HEK293 (cell line): ENCODE results near the gene STN1.
A peak's percentile ranks its signal among the peaks of the same experiment; 100 is the strongest.

ENCODE experiments used
- CTCF ChIA-PET: fragments of 350-600 bp; formaldehyde crosslinking; extraction: SDS; loops from one replicate; lab custom pipeline; 2021; ENCODE audit warnings: antibody characterized with exemption; lab: Yijun Ruan, JAX
- POLR2A ChIA-PET: fragments of 300-600 bp; formaldehyde crosslinking; extraction: SDS; loops from one replicate; lab custom pipeline; 2020; ENCODE audit warnings: antibody characterized with exemption, inconsistent platforms; lab: Yijun Ruan, JAX
- H3K27ac ChIP-seq: fragments of 200-500 bp; sonication (Bioruptor generic); 2 replicates; pipeline ENCODE4 v1.5.1; 2014; ENCODE audit warnings: low read depth, low read length, control low read depth, inconsistent platforms; ENCODE audit errors: extremely low read depth
- H3K36me3 ChIP-seq, 2 experiments: fragments of 200-500 bp in 1 of 2; sonication (Bioruptor generic) in 1 of 2; 1 replicate in 1 of 2; 2 replicates in 1 of 2; pipeline ENCODE4 v1.5.1; 2014 to 2017; ENCODE audit warnings: inconsistent platforms in 2 of 2, low read length in 2 of 2; ENCODE audit not compliant: control insufficient read depth in 2 of 2, insufficient read depth in 1 of 2
- H3K4me1 ChIP-seq: fragments of 200-500 bp; sonication (Bioruptor generic); 2 replicates; pipeline ENCODE4 v1.5.1; 2014; ENCODE audit warnings: mild to moderate bottlenecking, low read length, inconsistent platforms; ENCODE audit not compliant: control insufficient read depth, insufficient read depth
- H3K4me3 ChIP-seq: 2 replicates; pipeline ENCODE4 v1.5.1; 2011; ENCODE audit warnings: low read depth, mild to moderate bottlenecking, control low read depth, low read length, moderate library complexity
- H3K9me3 ChIP-seq: fragments of 200-500 bp; sonication (Bioruptor generic); 2 replicates; pipeline ENCODE4 v1.5.1; 2014; ENCODE audit warnings: low read depth, low read length, inconsistent platforms; ENCODE audit not compliant: control insufficient read depth, insufficient read depth
- BCL11B ChIP-seq: fragments of 450-650 bp; formaldehyde crosslinking; IDR thresholded peaks from 2 replicates; pipeline ENCODE4 v1.5.1; 2016; ENCODE audit warnings: low read depth, missing biosample characterization, missing genetic modification characterization
- BCL6B ChIP-seq: fragments of 450-650 bp; formaldehyde crosslinking; IDR thresholded peaks from 2 replicates; pipeline ENCODE4 v1.5.1; 2017; ENCODE audit warnings: missing biosample characterization, missing genetic modification characterization
- GLI2 ChIP-seq: fragments of 450-650 bp; formaldehyde crosslinking; IDR thresholded peaks from 2 replicates; pipeline ENCODE4; 2017; ENCODE audit warnings: missing biosample characterization, missing genetic modification characterization, low read depth, borderline replicate concordance
- KLF1 ChIP-seq: fragments of 450-650 bp; formaldehyde crosslinking; IDR thresholded peaks from 2 replicates; pipeline ENCODE4 v1.5.1; 2016; ENCODE audit warnings: missing biosample characterization, missing genetic modification characterization
- SCRT2 ChIP-seq: fragments of 450-650 bp; formaldehyde crosslinking; IDR thresholded peaks from 2 replicates; pipeline ENCODE4 v1.5.1; 2016; ENCODE audit warnings: missing biosample characterization, missing genetic modification characterization
- SP2 ChIP-seq: fragments of 450-650 bp; formaldehyde crosslinking; IDR thresholded peaks from 2 replicates; pipeline ENCODE4 v1.5.1; 2016; ENCODE audit warnings: missing biosample characterization, missing genetic modification characterization
- ZBTB17 ChIP-seq: fragments of 450-650 bp; formaldehyde crosslinking; IDR thresholded peaks from 2 replicates; pipeline ENCODE4 v1.5.1; 2016; ENCODE audit warnings: missing biosample characterization, missing genetic modification characterization
- ZNF19 ChIP-seq: fragments of 450-650 bp; formaldehyde crosslinking; IDR thresholded peaks from 2 replicates; pipeline ENCODE4; 2016; ENCODE audit warnings: missing biosample characterization, missing genetic modification characterization, low read depth
- ZNF211 ChIP-seq: fragments of 450-650 bp; formaldehyde crosslinking; IDR thresholded peaks from 2 replicates; pipeline ENCODE4 v1.5.1; 2016; ENCODE audit warnings: low read depth, missing biosample characterization, missing genetic modification characterization
- ZNF311 ChIP-seq: fragments of 450-650 bp; formaldehyde crosslinking; IDR thresholded peaks from 2 replicates; pipeline ENCODE4 v1.5.1; 2017; ENCODE audit warnings: missing biosample characterization, missing genetic modification characterization, borderline replicate concordance
- ZNF394 ChIP-seq: fragments of 450-650 bp; formaldehyde crosslinking; IDR thresholded peaks from 2 replicates; pipeline ENCODE4 v1.5.1; 2016; ENCODE audit warnings: missing biosample characterization, missing genetic modification characterization, mild to moderate bottlenecking, moderate library complexity, borderline replicate concordance
- ZNF510 ChIP-seq: fragments of 450-650 bp; formaldehyde crosslinking; IDR thresholded peaks from 2 replicates; pipeline ENCODE4 v1.5.1; 2018; ENCODE audit warnings: mild to moderate bottlenecking, missing genetic modification characterization, missing biosample characterization; ENCODE audit not compliant: insufficient replicate concordance
- ZNF555 ChIP-seq: fragments of 450-650 bp; formaldehyde crosslinking; conservative IDR thresholded peaks from 2 replicates; pipeline ENCODE4 v1.5.1; 2017; ENCODE audit warnings: missing biosample characterization, mild to moderate bottlenecking, missing genetic modification characterization, inconsistent platforms
- ZNF560 ChIP-seq: fragments of 450-650 bp; formaldehyde crosslinking; IDR thresholded peaks from 2 replicates; pipeline ENCODE4 v1.5.1; 2017; ENCODE audit warnings: missing biosample characterization, missing genetic modification characterization, borderline replicate concordance
- ZNF571 ChIP-seq: fragments of 450-650 bp; formaldehyde crosslinking; IDR thresholded peaks from 2 replicates; pipeline ENCODE4 v1.5.0; 2017; ENCODE audit warnings: missing biosample characterization, missing genetic modification characterization
- ZNF585B ChIP-seq: fragments of 450-650 bp; formaldehyde crosslinking; IDR thresholded peaks from 2 replicates; pipeline ENCODE4 v1.5.1; 2016; ENCODE audit warnings: missing biosample characterization, missing genetic modification characterization
- TF ChIP-seq, protein P1 (sequence below): fragments of 450-650 bp; formaldehyde crosslinking; IDR thresholded peaks from 2 replicates; pipeline ENCODE4 v1.5.1; 2017; ENCODE audit warnings: missing biosample characterization, missing genetic modification characterization
- TF ChIP-seq, protein P2 (sequence below): fragments of 450-650 bp; formaldehyde crosslinking; IDR thresholded peaks from 2 replicates; pipeline ENCODE4; 2016; ENCODE audit warnings: missing biosample characterization, missing genetic modification characterization
- TF ChIP-seq, protein P3 (sequence below): fragments of 450-650 bp; formaldehyde crosslinking; IDR thresholded peaks from 2 replicates; pipeline ENCODE4 v1.5.1; 2016; ENCODE audit warnings: missing biosample characterization, missing genetic modification characterization
- TF ChIP-seq, protein P4 (sequence below): fragments of 450-650 bp; formaldehyde crosslinking; IDR thresholded peaks from 2 replicates; pipeline ENCODE4 v1.5.1; 2016; ENCODE audit warnings: missing biosample characterization, missing genetic modification characterization, borderline replicate concordance

The STN1 gene

GRCh38 chr10:103949728-103950127 lies 31.7 kb upstream of the STN1 start:
- Histone ChIP-seq H3K27ac (no peak overlapping the region), H3K4me1 (no peaks in the 10 kb centered on the region), H3K4me3 (no peak overlapping the region), H3K9me3 (no peaks in the 10 kb centered on the region), H3K36me3 (no peaks in the 10 kb centered on the region)
- TF ChIP-seq SP2 (tag by site-specific recombination) = no peak
- no peak for TF ChIP-seq ZNF510 (tag by site-specific recombination)
- TF ChIP-seq ZNF560 (tag by site-specific recombination) = no peak
- no peak for TF ChIP-seq SCRT2
- no peak for TF ChIP-seq ZNF311
- ChIA-PET POLR2A (no interaction called here), CTCF (interaction anchor here (1.0 to 1.4 kb wide), 2 partner anchors 11 to 95 kb away, joined by 3 to 6 read pairs; no protein-coding TSS in a partner anchor)

GRCh38 chr10:103947799-103948516 lies 30.0 kb upstream of the STN1 start:
- POLR2A ChIA-PET = no interaction called here

GRCh38 chr10:103942866-103943265 lies 24.9 kb upstream of the STN1 start:
- no peak overlapping the region for H3K4me3 ChIP-seq
- TF ChIP-seq ZNF555 (tag by site-specific recombination) (no peak), ZNF571 (no peak), ZNF394 (tag by site-specific recombination) (no peak), ZNF585B (tag by site-specific recombination) (no peak), KLF1 (tag by site-specific recombination) (no peak)
- TF ChIP-seq, protein P1, sequence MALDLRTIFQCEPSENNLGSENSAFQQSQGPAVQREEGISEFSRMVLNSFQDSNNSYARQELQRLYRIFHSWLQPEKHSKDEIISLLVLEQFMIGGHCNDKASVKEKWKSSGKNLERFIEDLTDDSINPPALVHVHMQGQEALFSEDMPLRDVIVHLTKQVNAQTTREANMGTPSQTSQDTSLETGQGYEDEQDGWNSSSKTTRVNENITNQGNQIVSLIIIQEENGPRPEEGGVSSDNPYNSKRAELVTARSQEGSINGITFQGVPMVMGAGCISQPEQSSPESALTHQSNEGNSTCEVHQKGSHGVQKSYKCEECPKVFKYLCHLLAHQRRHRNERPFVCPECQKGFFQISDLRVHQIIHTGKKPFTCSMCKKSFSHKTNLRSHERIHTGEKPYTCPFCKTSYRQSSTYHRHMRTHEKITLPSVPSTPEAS (tag by site-specific recombination) = no peak
- TF ChIP-seq, protein P2, sequence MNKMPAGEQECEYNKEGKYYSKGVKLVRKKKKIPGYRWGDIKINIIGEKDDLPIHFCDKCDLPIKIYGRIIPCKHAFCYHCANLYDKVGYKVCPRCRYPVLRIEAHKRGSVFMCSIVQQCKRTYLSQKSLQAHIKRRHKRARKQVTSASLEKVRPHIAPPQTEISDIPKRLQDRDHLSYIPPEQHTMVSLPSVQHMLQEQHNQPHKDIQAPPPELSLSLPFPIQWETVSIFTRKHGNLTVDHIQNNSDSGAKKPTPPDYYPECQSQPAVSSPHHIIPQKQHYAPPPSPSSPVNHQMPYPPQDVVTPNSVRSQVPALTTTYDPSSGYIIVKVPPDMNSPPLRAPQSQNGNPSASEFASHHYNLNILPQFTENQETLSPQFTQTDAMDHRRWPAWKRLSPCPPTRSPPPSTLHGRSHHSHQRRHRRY (tag by site-specific recombination) = no peak
- TF ChIP-seq, protein P3, sequence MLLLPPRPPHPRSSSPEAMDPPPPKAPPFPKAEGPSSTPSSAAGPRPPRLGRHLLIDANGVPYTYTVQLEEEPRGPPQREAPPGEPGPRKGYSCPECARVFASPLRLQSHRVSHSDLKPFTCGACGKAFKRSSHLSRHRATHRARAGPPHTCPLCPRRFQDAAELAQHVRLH = no peak
- no peaks in the 10 kb centered on the region for H3K4me1 ChIP-seq
- H3K36me3 ChIP-seq = no peaks in the 10 kb centered on the region
- ChIA-PET CTCF (interaction anchor here (0.7 to 1.0 kb wide), 2 partner anchors 15 to 84 kb away, joined by 3 read pairs; no protein-coding TSS in a partner anchor), POLR2A (no interaction called here)
- H3K27ac ChIP-seq = no peak overlapping the region
- no peaks in the 10 kb centered on the region for H3K9me3 ChIP-seq

More at GRCh38 chr10:103947799-103948516, 30.0 kb upstream of the STN1 start:
- H3K9me3 ChIP-seq = no peaks in the 10 kb centered on the region
- CTCF ChIA-PET = no interaction called here
- no peaks in the 10 kb centered on the region for H3K36me3 ChIP-seq
- TF ChIP-seq BCL6B (no peak), ZNF211 (tag by site-specific recombination) (no peak), ZNF19 (tag by site-specific recombination) (no peak), ZBTB17 (tag by site-specific recombination) (peak; percentile 64), BCL11B (tag by site-specific recombination) (no peak), GLI2 (no peak)
- TF ChIP-seq, protein P4, sequence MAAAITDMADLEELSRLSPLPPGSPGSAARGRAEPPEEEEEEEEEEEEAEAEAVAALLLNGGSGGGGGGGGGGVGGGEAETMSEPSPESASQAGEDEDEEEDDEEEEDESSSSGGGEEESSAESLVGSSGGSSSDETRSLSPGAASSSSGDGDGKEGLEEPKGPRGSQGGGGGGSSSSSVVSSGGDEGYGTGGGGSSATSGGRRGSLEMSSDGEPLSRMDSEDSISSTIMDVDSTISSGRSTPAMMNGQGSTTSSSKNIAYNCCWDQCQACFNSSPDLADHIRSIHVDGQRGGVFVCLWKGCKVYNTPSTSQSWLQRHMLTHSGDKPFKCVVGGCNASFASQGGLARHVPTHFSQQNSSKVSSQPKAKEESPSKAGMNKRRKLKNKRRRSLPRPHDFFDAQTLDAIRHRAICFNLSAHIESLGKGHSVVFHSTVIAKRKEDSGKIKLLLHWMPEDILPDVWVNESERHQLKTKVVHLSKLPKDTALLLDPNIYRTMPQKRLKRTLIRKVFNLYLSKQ (tag by site-specific recombination) = no peak
- H3K27ac ChIP-seq = no peak overlapping the region
- no peak overlapping the region for H3K4me3 ChIP-seq
- H3K4me1 ChIP-seq = no peaks in the 10 kb centered on the region
